Umbilical cord (tissue), 2 donors: ENCODE data around the gene HGF. TPM values are rescaled to one million over a fixed set of nuclear protein-coding genes. Genes with fewer than 3 reads are reported as not detected.
"Not testable (repeated sequence)": the region's sequence is repeated elsewhere in the genome, so short reads cannot be mapped to it uniquely, and the experiment has no call there.

Experiments
- DNase-seq: peaks from one replicate; pipeline ENCODE4 v3.0.0-alpha.2; 2015; ENCODE audit warnings: low spot score
- total RNA-seq: library from RNA; depleted of rRNA; stranded (reverse); fragments of >200 nt; gene quantifications from one replicate; pipeline ENCODE4 v1.2.3, GENCODE V29; 2014; ENCODE audit warnings: low replicate concordance; ENCODE audit not compliant: insufficient read depth

HGF gene
- total RNA-seq = 57.1 TPM

- DNase-seq = peak; percentile 90
Measured at GRCh38 chr7:81769891-81770727, at the start of gene HGF. TSS of gene HGF (minus strand) at chr7:81770047. CDS start at chr7:81769971, 76 bp downstream.

DNA sequence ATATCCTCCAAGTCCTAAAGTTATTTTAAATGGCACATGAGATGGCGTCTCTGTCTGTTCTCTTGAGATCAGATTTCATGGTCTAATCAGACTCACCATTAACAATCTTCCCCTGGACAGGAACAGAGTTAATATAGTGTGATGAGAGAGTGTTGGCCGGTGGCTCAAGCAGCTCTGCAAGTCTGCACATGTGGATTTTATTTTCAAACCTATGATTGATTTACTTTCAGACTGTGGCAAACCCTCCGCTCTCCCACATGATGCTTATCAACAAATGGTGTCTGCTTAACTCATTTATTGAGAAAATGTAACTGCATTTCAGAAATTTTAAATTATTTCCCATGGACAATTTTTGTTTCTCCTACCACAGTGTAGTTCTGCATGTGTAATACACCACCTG lies 46.5 kb upstream of the HGF start:
- no peak for DNase-seq

- DNase-seq = not testable (repeated sequence)
Measured at GRCh38 chr7:81812866-81813476, 43.1 kb upstream of the HGF start.

DNA sequence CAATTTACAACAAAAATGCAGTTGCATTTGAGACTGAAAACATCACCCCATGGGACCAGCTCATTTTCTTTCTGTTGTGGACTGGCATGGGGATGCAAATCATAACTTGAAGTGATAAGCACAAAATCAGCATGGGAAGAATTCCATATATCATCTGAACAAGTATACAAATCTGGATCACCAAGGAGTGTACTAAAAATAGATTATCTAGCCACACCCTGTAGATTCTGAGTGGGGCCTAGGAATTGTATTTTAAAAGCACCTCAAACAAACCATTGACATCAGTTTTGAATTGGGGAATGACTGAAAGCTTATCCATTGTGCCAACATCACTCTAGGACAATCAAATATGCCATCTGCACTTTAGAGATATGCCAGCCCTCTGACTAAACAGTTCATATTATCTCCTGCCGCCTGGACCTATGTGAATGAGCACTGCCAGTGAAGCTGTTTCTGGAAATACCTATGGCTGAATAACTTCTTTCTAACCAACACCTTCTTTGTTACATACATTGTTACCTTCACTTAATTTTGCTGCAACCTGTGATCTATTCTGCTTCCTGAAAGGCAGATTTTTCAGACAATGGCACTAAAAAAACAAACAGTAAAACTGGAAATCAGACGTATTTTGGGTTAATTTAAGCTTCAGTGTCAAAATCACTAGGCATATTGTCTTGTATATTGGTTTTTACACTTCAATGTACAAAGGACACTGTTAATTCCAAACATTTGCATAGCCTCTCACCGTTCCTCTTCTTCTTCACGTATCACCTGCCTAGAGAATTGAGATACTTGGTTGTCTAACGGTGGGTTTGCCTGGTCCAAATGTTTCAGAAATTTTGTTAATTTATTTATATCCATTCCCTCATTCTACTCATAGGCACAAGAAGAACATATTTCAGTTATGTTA lies 42.4 kb upstream of the HGF start:
- DNase-seq = no peak

DNA sequence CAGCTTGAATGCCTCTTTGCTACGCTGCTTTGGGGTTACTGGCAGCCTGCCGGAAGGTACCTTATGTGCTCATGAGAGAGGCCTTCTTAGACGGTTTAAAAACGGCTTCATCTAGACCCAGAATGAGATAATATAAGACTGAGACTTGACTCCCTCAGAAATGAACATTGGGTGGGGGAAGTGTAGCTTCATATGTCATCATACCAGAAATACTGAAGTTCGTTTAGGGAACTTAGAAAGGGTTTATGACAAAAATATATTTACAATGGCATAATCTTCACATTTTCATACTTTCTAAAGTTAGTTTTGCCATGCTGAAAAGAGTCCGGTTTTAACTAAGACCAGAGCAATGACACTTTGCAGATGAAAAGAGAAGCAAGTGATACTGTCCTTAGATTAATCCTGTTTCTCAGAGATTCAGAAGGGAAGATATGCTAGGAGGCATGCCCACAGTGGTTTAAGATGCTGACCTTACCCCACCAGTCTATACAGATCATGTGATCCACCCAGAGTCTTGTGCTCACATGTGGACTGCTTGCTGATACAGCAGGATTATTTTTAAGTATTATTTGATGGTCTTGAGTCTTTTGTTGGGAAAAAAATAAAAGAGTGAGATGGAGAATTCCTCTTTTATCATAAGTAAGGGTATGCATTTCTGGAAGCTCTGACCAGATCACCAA lies 40.8 kb upstream of the HGF start:
- DNase-seq = peak; percentile 89

DNA sequence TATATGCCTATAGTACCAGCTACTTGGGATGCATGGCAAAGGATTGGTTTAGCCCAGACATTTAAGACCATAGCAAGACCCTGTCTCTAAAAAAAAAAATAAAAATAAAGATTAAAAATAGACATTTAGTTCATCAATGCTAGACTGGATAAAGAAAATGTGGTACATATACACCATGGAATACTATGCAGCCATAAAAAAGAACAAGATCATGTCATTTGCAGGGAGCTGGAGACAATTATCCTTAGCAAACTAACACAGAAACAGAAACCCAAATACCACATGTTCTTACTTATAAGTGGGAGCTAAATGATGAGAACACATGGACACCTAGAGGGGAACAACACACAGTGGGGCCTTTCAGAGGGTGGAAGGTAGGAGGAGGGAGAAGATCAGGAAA lies 38.5 kb upstream of the HGF start:
- DNase-seq = not testable (repeated sequence)

DNA sequence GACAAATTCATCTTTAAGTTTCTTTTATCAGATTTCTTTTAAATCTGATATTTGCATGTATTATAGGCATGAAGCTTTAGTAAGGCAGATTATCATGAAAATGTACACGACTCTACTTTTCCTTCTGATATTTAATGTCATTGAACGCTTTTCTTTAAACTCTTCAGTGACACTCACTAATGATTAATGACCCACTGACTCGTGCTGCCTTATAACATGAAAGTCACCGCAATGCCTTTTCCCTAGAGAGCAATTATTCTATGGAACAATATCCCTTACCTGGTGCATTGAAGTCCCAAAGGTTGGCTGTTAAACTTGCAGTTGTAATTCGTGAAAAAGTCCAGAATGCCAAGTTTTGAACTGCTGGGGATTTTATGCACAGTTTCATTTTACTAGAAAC lies 33.4 kb upstream of the HGF start:
- no peak for DNase-seq

GRCh38 chr7:81802251-81802650 lies 32.4 kb upstream of the HGF start:
- DNase-seq = no peak

- DNase-seq = no peak
Measured at GRCh38 chr7:81801532-81801931, 31.7 kb upstream of the HGF start.

- DNase-seq = peak; percentile 35
Measured at GRCh38 chr7:81791568-81792518, 22.0 kb upstream of the HGF start.

DNA sequence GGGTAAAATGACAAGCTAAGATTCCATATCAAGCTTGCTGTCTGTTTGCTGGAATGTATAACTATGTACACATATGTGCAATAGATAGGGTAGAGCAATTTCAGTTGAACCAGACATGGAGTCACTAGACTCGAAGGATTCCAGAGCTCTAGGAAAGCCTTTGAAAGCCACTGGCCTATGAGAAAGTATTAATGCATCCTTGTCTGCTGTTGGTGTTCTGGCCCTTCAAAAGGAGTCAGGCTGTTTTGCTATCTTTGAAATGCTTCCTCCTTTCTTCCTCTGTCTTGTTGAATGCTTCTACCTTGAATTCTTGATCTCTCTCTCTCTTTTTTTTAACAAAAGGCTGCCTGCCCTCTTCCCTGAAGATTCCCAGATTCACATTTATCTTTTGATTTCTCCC lies 20.8 kb upstream of the HGF start:
- DNase-seq = peak; percentile 89

DNA sequence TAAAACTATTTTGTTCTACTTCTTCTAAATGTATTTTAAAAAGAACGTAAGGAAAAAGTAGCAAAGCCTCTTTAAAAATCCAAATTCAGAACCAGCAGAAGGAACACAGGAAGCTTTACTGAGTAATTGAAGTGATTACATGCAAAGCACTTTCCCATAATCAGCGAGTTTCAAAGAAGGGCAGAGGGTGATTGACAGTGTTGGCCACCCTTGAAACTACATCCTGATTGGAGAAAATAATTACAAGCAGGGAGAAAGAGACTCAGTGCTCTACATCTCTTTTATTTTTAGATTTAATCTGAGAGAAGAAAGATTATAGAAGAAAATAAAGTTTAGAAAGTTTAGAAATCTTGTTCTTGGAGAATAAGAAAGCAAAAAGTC lies 20.3 kb upstream of the HGF start:
- no peak for DNase-seq

DNA sequence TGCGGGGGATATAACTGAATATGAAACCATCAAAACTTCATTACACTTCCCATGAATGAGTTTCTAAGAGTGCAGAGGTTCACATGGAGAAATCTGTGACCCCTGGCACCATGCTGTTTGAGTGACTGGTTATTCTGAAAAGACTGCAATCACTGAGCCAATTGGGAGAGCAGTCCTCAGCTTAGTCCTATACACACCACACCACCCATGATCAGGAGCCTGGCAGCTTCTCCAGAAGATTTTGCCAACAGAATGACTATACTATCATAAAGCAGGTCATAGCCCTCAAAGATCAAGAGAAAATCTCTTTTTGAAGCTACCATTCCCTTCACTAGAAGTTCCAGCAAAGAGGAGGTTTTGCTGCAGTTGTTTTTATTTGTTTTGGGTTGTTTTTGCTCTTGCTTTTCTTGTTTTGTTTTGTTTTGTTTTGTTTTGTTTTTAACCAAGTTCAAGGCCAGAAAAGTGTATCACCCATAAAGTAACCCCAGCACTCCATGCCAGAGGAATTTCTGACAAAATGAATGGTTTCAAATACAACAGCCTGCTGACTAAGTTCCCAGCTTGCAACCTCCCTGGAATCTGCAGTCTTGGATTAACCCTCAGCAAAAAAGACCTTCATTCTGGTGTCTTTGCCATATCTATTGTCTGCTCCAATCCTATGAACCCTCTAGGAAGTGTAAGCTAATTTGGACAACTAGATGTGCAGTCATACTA lies 19.7 kb upstream of the HGF start:
- no peak for DNase-seq

GRCh38 chr7:81788246-81788645 lies 18.4 kb upstream of the HGF start:
- no peak for DNase-seq

GRCh38 chr7:81783818-81784217 lies 14.0 kb upstream of the HGF start:
- DNase-seq = no peak

- peak; percentile 84 for DNase-seq
Measured at GRCh38 chr7:81780914-81781693, 11.3 kb upstream of the HGF start.

DNA sequence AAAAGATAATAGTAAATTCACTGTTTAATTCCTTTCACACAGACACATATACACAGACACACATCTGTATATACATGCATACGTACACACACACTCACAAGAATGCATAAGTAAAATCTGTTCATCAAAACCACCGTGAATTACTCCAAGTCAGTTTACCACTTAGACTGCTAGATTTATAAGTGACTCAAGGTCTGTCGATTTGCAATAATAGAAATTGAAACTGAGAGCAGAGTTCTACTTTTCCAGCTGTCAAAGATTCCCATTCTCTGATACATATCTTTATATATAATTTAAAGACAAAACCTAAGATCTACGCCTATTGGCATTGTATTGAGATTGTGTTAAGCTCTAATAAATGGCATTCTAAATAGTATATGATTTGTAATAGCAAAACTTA lies 9.9 kb upstream of the HGF start:
- no peak for DNase-seq

DNA sequence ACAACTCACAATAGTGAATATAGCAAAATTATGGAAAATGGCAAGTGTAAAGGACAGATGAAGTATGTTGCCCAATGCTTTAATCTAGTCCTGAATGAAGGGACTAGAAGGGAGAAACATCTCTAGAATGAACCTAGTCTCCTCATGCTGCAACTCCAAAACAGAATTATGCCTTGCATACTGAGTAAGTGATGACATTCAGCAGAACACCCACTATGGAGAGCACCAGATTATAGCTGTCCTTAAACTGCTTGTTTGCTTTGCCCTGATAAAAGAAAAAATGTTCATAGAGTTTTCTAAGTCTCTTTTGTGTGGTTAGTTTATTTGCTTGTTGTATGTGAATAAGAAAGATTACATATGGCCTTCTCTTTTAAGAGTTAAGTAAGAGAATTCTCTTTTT lies 7.8 kb upstream of the HGF start:
- peak; percentile 92 for DNase-seq
